ENCODE results near the gene KRT71. TPM values are rescaled to one million over a fixed set of nuclear protein-coding genes. Genes with fewer than 3 reads are reported as not detected.

Gene KRT71
- total RNA-seq, 2 experiments from 2014 or later = not detected

- Mint-ChIP-seq H3K27me3 (peaks cover 3% of the 10 kb centered on the region), H3K27ac (no peak overlapping the region), H3K4me1 (ENCODE audit: low read depth) (no peaks in the 10 kb centered on the region), H3K36me3 (ENCODE audit: low read depth) (no peaks in the 10 kb centered on the region), H3K9me3 (no peaks in the 10 kb centered on the region), H3K4me3 (no peak overlapping the region)
- Histone ChIP-seq H3K36me3 (ENCODE audit: insufficient read depth, low read length) (no peaks in the 10 kb centered on the region), H3K9me3 (ENCODE audit: control insufficient read depth in 1 of 2, insufficient read depth in 1 of 2, low read length in 2 of 2) (no peaks in the 10 kb centered on the region), H3K27me3 (ENCODE audit: control insufficient read depth in 1 of 2, insufficient read depth in 2 of 2, low read length in 2 of 2) (peaks cover 0 to 2% of the 10 kb centered on the region in 2 experiments), H3K27ac (ENCODE audit: low read depth in 1 of 2, low read length in 2 of 2) (no peak overlapping the region), H3K4me3 (ENCODE audit: low read length) (no peak overlapping the region), H3K4me1 (ENCODE audit: insufficient read depth, low read length) (no peaks in the 10 kb centered on the region)
- ATAC-seq (ENCODE audit: poor library complexity) (no peak), DNase-seq (no peak)
- no peak for TF ChIP-seq CTCF (IDR thresholded peaks at IDR 0.05)
- ChIA-PET CTCF (no interaction called here), POLR2A (interaction anchor here (1.3 kb wide), 1 partner anchor 10 kb away, joined by 3 read pairs; no protein-coding TSS in a partner anchor)
- intact Hi-C loops (cut with DNase I, micrococcal nuclease) = no loop called here
Measured at GRCh38 chr12:52521175-52521567, 31.8 kb downstream of the KRT71 start.

- H3K27ac Mint-ChIP-seq = no peak within 1 kb of the TSS
- H3K4me1 Mint-ChIP-seq (ENCODE audit: low read depth) = no peaks in the 10 kb centered on the region
- intact Hi-C loops (cut with DNase I, micrococcal nuclease) = no loop called here
- Histone ChIP-seq H3K4me1 (ENCODE audit: insufficient read depth, low read length) (no peaks in the 10 kb centered on the region), H3K27ac (ENCODE audit: low read depth in 1 of 2, low read length in 2 of 2) (no peak within 1 kb of the TSS), H3K27me3 (ENCODE audit: control insufficient read depth in 1 of 2, insufficient read depth in 2 of 2, low read length in 2 of 2) (peaks cover 0 to 2% of the 10 kb centered on the region in 2 experiments), H3K36me3 (ENCODE audit: insufficient read depth, low read length) (no peaks in the 10 kb centered on the region), H3K9me3 (ENCODE audit: control insufficient read depth in 1 of 2, insufficient read depth in 1 of 2, low read length in 2 of 2) (no peaks in the 10 kb centered on the region), H3K4me3 (ENCODE audit: low read length) (no peak within 1 kb of the TSS)
- ChIA-PET POLR2A (no interaction called here), CTCF (no interaction called here)
- TF ChIP-seq CTCF (IDR thresholded peaks at IDR 0.05) = no peak
- no peaks in the 10 kb centered on the region for H3K36me3 Mint-ChIP-seq (ENCODE audit: low read depth)
- H3K9me3 Mint-ChIP-seq = no peaks in the 10 kb centered on the region
- H3K4me3 Mint-ChIP-seq = no peak within 1 kb of the TSS
- DNase-seq (no peak), ATAC-seq (ENCODE audit: poor library complexity) (no peak)
- H3K27me3 Mint-ChIP-seq = peaks cover 3% of the 10 kb centered on the region
Measured at GRCh38 chr12:52519826-52520662, 32.9 kb downstream of the KRT71 start, which contains the start of gene KRT5. Gene KRT5, minus strand, starts transcription at chr12:52520394. Its CDS starts 98 bp downstream, at chr12:52520296.

GRCh38 chr12:52519387-52519703 lies 33.6 kb downstream of the KRT71 start:
- intact Hi-C loops (cut with DNase I, micrococcal nuclease) = no loop called here
- no peak for TF ChIP-seq CTCF (IDR thresholded peaks at IDR 0.05)
- Histone ChIP-seq H3K9me3 (ENCODE audit: control insufficient read depth in 1 of 2, insufficient read depth in 1 of 2, low read length in 2 of 2) (no peaks in the 10 kb centered on the region), H3K4me3 (ENCODE audit: low read length) (no peak overlapping the region), H3K27me3 (ENCODE audit: control insufficient read depth in 1 of 2, insufficient read depth in 2 of 2, low read length in 2 of 2) (peaks cover 0 to 2% of the 10 kb centered on the region in 2 experiments), H3K27ac (ENCODE audit: low read depth in 1 of 2, low read length in 2 of 2) (no peak overlapping the region), H3K4me1 (ENCODE audit: insufficient read depth, low read length) (no peaks in the 10 kb centered on the region), H3K36me3 (ENCODE audit: insufficient read depth, low read length) (no peaks in the 10 kb centered on the region)
- ATAC-seq (ENCODE audit: poor library complexity) (no peak), DNase-seq (no peak)
- Mint-ChIP-seq H3K9me3 (no peaks in the 10 kb centered on the region), H3K4me3 (no peak overlapping the region), H3K27me3 (peaks cover 3% of the 10 kb centered on the region), H3K4me1 (ENCODE audit: low read depth) (no peaks in the 10 kb centered on the region), H3K36me3 (ENCODE audit: low read depth) (no peaks in the 10 kb centered on the region), H3K27ac (no peak overlapping the region)
- POLR2A ChIA-PET = no interaction called here
- CTCF ChIA-PET = no interaction called here

All from CD4-positive, alpha-beta T cell (primary cell).